GM18508 (cell line): ENCODE measurements around the gene M1AP.

Experiments used
- ATAC-seq: cut with Tn5 transposase; IDR thresholded peaks from one replicate; pipeline ENCODE4 v1.9.1; 2021; ENCODE audit warnings: moderate number of reproducible peaks; ENCODE audit not compliant: insufficient read depth, unreplicated experiment

Gene M1AP

GRCh38 chr2:74528600-74529356, 119.4 kb downstream of the M1AP start:
- peak; percentile 1 for ATAC-seq

GRCh38 chr2:74527741-74528140, 120.4 kb downstream of the M1AP start:
- no peak for ATAC-seq

GRCh38 chr2:74526649-74527230, 121.4 kb downstream of the M1AP start:
- no peak for ATAC-seq

GRCh38 chr2:74525717-74526648, 122.1 kb downstream of the M1AP start, which contains the start of gene DQX1:
Gene DQX1, minus strand, starts transcription at chr2:74526231. Its CDS starts 502 bp downstream, at chr2:74525729.
- ATAC-seq, result no peak

GRCh38 chr2:74524955-74525716, 123.0 kb downstream of the M1AP start:
- ATAC-seq, result no peak

GRCh38 chr2:74524005-74524404, 124.1 kb downstream of the M1AP start:
- no peak for ATAC-seq

- ATAC-seq, result no peak
These were observed 125.6 kb downstream of the M1AP start for GRCh38 chr2:74522516-74522915.

GRCh38 chr2:74516650-74517049, 131.5 kb downstream of the M1AP start:
- no peak for ATAC-seq

- no peak for ATAC-seq
These were observed 132.0 kb downstream of the M1AP start for GRCh38 chr2:74515981-74516633.

GRCh38 chr2:74515271-74515980, 132.7 kb downstream of the M1AP start:
- no peak for ATAC-seq

- no peak for ATAC-seq
These were observed 133.5 kb downstream of the M1AP start, which contains the start of gene TLX2 for GRCh38 chr2:74514368-74515270. Gene TLX2, plus strand, starts transcription at chr2:74514450. Its CDS starts 357 bp downstream, at chr2:74514807.

- ATAC-seq, result no peak
These were observed 134.3 kb downstream of the M1AP start for GRCh38 chr2:74513605-74514367.

- no peak for ATAC-seq
These were observed 135.2 kb downstream of the M1AP start for GRCh38 chr2:74512744-74513604.

GRCh38 chr2:74511104-74511989, 136.8 kb downstream of the M1AP start:
- ATAC-seq, result no peak

GRCh38 chr2:74510272-74510671, 137.9 kb downstream of the M1AP start:
- no peak for ATAC-seq
